Measurements from ENCODE around the gene NFXL1. TPM values are rescaled to one million over a fixed set of nuclear protein-coding genes. Genes with fewer than 3 reads are reported as not detected.

The NFXL1 gene
- total RNA-seq, 3 donors from 2014 or later, result 12.0 to 14.1 (median 12.0) TPM

GRCh38 chr4:47860305-47860704 lies 54.1 kb downstream of the NFXL1 start:
- H3K9me3 ChIP-seq, result no peaks in the 10 kb centered on the region
- intact Hi-C loops (cut with DNase I, micrococcal nuclease), result no loop called here
- no peak overlapping the region for H3K4me3 ChIP-seq
- no peaks in the 10 kb centered on the region for H3K4me1 ChIP-seq (ENCODE audit: low read depth)
- TF ChIP-seq CTCF (IDR thresholded peaks at IDR 0.05), result no peak
- H3K36me3 ChIP-seq (ENCODE audit: low read depth), result no peaks in the 10 kb centered on the region
- DNase-seq (no peak), ATAC-seq (peak; percentile 23)

- no peak overlapping the region for H3K4me3 ChIP-seq
- ATAC-seq, result no peak
- intact Hi-C loops (cut with DNase I, micrococcal nuclease), result no loop called here
Measured at GRCh38 chr4:47858006-47858405, 56.4 kb downstream of the NFXL1 start.

GRCh38 chr4:47856713-47857112 lies 57.7 kb downstream of the NFXL1 start:
- ATAC-seq (no peak), DNase-seq (no peak)
- no peaks in the 10 kb centered on the region for H3K9me3 ChIP-seq
- H3K36me3 ChIP-seq (ENCODE audit: low read depth), result no peaks in the 10 kb centered on the region
- intact Hi-C loops (cut with DNase I, micrococcal nuclease), result no loop called here
- H3K4me1 ChIP-seq (ENCODE audit: low read depth), result no peaks in the 10 kb centered on the region
- TF ChIP-seq CTCF (IDR thresholded peaks at IDR 0.05), result no peak
- no peak overlapping the region for H3K4me3 ChIP-seq

More at GRCh38 chr4:47858006-47858405, 56.4 kb downstream of the NFXL1 start:
- DNase-seq, result no peak
- TF ChIP-seq CTCF (IDR thresholded peaks at IDR 0.05), result no peak
- H3K4me1 ChIP-seq (ENCODE audit: low read depth), result no peaks in the 10 kb centered on the region
- H3K36me3 ChIP-seq (ENCODE audit: low read depth), result no peaks in the 10 kb centered on the region
- H3K9me3 ChIP-seq, result no peaks in the 10 kb centered on the region

GRCh38 chr4:47855350-47855749 lies 59.0 kb downstream of the NFXL1 start:
- intact Hi-C loops (cut with DNase I, micrococcal nuclease), result no loop called here
- no peaks in the 10 kb centered on the region for H3K9me3 ChIP-seq
- H3K36me3 ChIP-seq (ENCODE audit: low read depth), result no peaks in the 10 kb centered on the region
- TF ChIP-seq CTCF (IDR thresholded peaks at IDR 0.05), result no peak
- no peak overlapping the region for H3K4me3 ChIP-seq
- no peaks in the 10 kb centered on the region for H3K4me1 ChIP-seq (ENCODE audit: low read depth)
- ATAC-seq (no peak), DNase-seq (no peak)

- DNase-seq (no peak), ATAC-seq (peak; percentile 64)
- TF ChIP-seq CTCF (IDR thresholded peaks at IDR 0.05), result no peak
- Histone ChIP-seq H3K9me3 (no peaks in the 10 kb centered on the region), H3K4me1 (ENCODE audit: low read depth) (no peaks in the 10 kb centered on the region), H3K36me3 (ENCODE audit: low read depth) (no peaks in the 10 kb centered on the region), H3K4me3 (no peak overlapping the region)
- intact Hi-C loops (cut with DNase I, micrococcal nuclease), result no loop called here
Measured at GRCh38 chr4:47852136-47852535, 62.2 kb downstream of the NFXL1 start.

GRCh38 chr4:47849466-47849865 lies 64.9 kb downstream of the NFXL1 start:
- TF ChIP-seq CTCF (IDR thresholded peaks at IDR 0.05), result no peak
- no peak for ATAC-seq

More at GRCh38 chr4:47849466-47849865, 64.9 kb downstream of the NFXL1 start:
- no peaks in the 10 kb centered on the region for H3K9me3 ChIP-seq
- intact Hi-C loops (cut with DNase I, micrococcal nuclease), result no loop called here
- no peaks in the 10 kb centered on the region for H3K4me1 ChIP-seq (ENCODE audit: low read depth)
- DNase-seq, result no peak
- no peak overlapping the region for H3K4me3 ChIP-seq
- no peaks in the 10 kb centered on the region for H3K36me3 ChIP-seq (ENCODE audit: low read depth)

All from mucosa of descending colon (tissue), 3 donors.